Mucosa of stomach (tissue), 1 donor: ENCODE data around the gene RAB5IF.

Experiments
- H3K27me3 ChIP-seq: one replicate; pipeline ENCODE4 v1.7.0; 2013; ENCODE audit warnings: mild to moderate bottlenecking, low read length; ENCODE audit not compliant: control insufficient read depth, insufficient read depth
- H3K36me3 ChIP-seq: one replicate; pipeline ENCODE4 v1.7.0; 2013; ENCODE audit warnings: low read length; ENCODE audit not compliant: control insufficient read depth, insufficient read depth
- H3K4me1 ChIP-seq: one replicate; pipeline ENCODE4 v1.7.0; 2013; ENCODE audit warnings: mild to moderate bottlenecking, low read length; ENCODE audit not compliant: control insufficient read depth, insufficient read depth
- H3K4me3 ChIP-seq: one replicate; pipeline ENCODE4 v1.7.0; 2013; ENCODE audit warnings: low read length
- H3K9ac ChIP-seq: one replicate; pipeline ENCODE4 v1.7.0; 2013; ENCODE audit warnings: mild to moderate bottlenecking, low read length, moderate library complexity
- H3K9me3 ChIP-seq: one replicate; pipeline ENCODE4 v1.7.0; 2013; ENCODE audit warnings: mild to moderate bottlenecking, low read length, moderate library complexity; ENCODE audit not compliant: control insufficient read depth
- donor health status: Pancreatic carcinoma.

The RAB5IF gene

DNA sequence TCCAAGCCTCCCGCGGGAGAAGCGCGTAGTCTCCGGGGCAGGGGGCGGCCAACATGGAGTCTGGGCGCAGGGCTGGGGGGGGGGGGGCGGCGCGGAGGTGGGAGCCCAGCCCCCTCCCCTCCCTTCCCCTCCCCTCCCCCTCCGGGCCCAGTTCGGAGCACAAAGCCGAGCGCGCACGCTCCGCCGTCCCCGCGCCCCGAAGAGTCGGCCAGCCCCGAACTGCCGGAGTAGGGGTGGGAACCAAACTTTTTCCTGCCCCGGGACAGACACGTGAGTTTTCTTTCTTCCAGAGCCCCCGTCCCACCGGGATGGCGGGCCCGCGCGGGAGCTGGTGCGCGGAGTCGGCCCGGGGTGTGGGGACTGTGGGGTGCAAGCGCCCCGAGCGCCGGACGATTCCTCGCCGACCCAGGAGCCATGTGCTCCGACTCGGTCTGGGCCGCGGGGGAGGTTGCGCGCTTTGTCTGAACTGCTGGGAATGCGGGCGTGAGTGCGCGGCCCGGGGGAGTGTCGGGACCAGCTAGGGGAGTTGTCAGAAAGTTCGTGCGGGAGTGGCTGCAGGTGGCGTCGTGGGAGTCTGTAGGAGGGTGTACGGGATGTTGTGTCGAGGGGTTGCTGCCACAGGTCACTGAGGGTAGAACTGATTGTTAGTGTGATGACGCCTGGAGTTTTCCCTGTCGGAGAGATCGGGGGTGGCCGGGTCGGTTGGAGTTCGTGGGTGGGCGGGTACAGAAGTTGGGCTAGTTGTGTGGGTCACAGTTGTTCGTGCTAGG, 31.0 kb upstream of the RAB5IF start:
- Histone ChIP-seq H3K4me3 (no peak overlapping the region), H3K9me3 (no peaks in the 10 kb centered on the region), H3K36me3 (no peaks in the 10 kb centered on the region), H3K4me1 (peaks cover 15% of the 10 kb centered on the region), H3K9ac (peak overlapping the region; percentile 78), H3K27me3 (no peaks in the 10 kb centered on the region)

DNA sequence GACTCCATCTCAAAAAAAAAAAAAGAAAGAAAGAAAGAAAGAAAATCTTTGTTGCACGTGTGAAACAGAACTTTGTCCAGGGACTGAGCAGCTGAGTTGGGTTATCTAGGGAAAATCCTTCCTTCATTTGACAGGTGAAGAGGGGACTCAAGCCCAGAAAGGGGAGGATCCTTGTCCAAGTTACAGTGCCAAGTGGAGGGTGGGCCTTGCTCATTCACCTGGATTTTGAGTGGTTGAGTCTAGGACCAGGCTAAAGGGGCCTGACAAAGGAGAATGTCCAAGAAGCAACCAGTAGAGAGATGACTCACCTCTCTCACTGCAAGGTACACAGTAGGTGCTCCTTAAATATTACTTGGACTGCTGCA, 29.5 kb upstream of the RAB5IF start:
- no peak overlapping the region for H3K9ac ChIP-seq
- H3K27me3 ChIP-seq = no peaks in the 10 kb centered on the region
- H3K9me3 ChIP-seq = no peaks in the 10 kb centered on the region
- H3K4me3 ChIP-seq = no peak overlapping the region
- H3K36me3 ChIP-seq = no peaks in the 10 kb centered on the region
- peaks cover 15% of the 10 kb centered on the region for H3K4me1 ChIP-seq

GRCh38 chr20:36578356-36579041, 27.1 kb upstream of the RAB5IF start:
- H3K4me3 ChIP-seq = no peak overlapping the region
- no peaks in the 10 kb centered on the region for H3K36me3 ChIP-seq
- H3K9me3 ChIP-seq = no peaks in the 10 kb centered on the region
- no peaks in the 10 kb centered on the region for H3K27me3 ChIP-seq
- H3K9ac ChIP-seq = no peak overlapping the region
- peaks cover 15% of the 10 kb centered on the region for H3K4me1 ChIP-seq

- H3K4me1 ChIP-seq = peaks cover 12% of the 10 kb centered on the region
- no peaks in the 10 kb centered on the region for H3K9me3 ChIP-seq
- no peaks in the 10 kb centered on the region for H3K36me3 ChIP-seq
These were observed 25.5 kb upstream of the RAB5IF start for GRCh38 chr20:36579996-36580545.

DNA sequence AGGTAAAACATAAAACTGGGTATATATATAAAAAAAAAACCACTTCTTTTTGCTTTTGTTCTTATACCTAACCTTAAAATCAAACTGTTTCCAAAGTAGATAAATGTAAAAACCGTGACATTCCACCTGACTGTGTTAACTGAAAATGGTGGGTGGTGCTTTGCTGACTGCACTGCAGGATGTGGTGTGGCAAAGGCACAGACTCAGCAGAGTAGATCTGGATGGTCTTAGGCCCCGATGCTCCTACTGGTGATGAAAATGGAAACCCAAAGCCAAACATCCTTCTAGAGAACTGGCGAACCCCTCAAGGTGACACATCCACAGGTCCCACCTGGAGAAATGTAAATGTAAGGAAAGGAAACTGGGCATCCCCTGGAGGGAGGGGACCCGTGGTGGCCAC, 23.3 kb upstream of the RAB5IF start:
- Histone ChIP-seq H3K9me3 (no peaks in the 10 kb centered on the region), H3K4me3 (no peak overlapping the region), H3K9ac (no peak overlapping the region), H3K4me1 (no peaks in the 10 kb centered on the region), H3K27me3 (no peaks in the 10 kb centered on the region), H3K36me3 (no peaks in the 10 kb centered on the region)

More at GRCh38 chr20:36579996-36580545, 25.5 kb upstream of the RAB5IF start:
- Histone ChIP-seq H3K4me3 (no peak overlapping the region), H3K9ac (no peak overlapping the region), H3K27me3 (no peaks in the 10 kb centered on the region)

DNA sequence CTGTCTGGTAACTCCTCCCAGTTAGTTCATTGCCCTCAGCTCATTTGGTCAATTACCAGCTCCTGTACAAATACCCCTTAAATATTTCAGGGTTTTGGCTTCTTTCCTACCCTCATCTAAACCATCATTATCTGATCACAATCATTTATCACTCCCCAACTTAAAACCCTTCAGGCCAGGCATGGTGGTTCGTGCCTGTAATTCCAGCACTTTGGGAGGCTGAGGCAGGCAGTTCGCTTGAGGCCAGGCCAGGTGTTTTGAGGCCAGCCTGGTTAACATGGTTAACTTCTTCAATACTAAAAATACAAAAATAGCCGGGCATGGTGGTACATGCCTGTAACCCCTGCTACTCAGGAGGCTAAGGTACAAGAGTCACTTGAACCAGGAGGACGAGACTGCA, 22.8 kb upstream of the RAB5IF start:
- Histone ChIP-seq H3K4me1 (no peaks in the 10 kb centered on the region), H3K9me3 (no peaks in the 10 kb centered on the region), H3K36me3 (no peaks in the 10 kb centered on the region), H3K27me3 (no peaks in the 10 kb centered on the region), H3K9ac (no peak overlapping the region), H3K4me3 (no peak overlapping the region)

GRCh38 chr20:36584018-36584481, 21.5 kb upstream of the RAB5IF start:
- no peaks in the 10 kb centered on the region for H3K9me3 ChIP-seq
- H3K36me3 ChIP-seq = no peaks in the 10 kb centered on the region
- H3K9ac ChIP-seq = no peak overlapping the region
- no peak overlapping the region for H3K4me3 ChIP-seq
- H3K4me1 ChIP-seq = no peaks in the 10 kb centered on the region
- no peaks in the 10 kb centered on the region for H3K27me3 ChIP-seq

- H3K9me3 ChIP-seq = no peaks in the 10 kb centered on the region
- H3K27me3 ChIP-seq = no peaks in the 10 kb centered on the region
- H3K4me3 ChIP-seq = no peak overlapping the region
- H3K9ac ChIP-seq = no peak overlapping the region
- H3K4me1 ChIP-seq = no peaks in the 10 kb centered on the region
- H3K36me3 ChIP-seq = no peaks in the 10 kb centered on the region
These were observed 20.0 kb upstream of the RAB5IF start for GRCh38 chr20:36585410-36586125.

DNA sequence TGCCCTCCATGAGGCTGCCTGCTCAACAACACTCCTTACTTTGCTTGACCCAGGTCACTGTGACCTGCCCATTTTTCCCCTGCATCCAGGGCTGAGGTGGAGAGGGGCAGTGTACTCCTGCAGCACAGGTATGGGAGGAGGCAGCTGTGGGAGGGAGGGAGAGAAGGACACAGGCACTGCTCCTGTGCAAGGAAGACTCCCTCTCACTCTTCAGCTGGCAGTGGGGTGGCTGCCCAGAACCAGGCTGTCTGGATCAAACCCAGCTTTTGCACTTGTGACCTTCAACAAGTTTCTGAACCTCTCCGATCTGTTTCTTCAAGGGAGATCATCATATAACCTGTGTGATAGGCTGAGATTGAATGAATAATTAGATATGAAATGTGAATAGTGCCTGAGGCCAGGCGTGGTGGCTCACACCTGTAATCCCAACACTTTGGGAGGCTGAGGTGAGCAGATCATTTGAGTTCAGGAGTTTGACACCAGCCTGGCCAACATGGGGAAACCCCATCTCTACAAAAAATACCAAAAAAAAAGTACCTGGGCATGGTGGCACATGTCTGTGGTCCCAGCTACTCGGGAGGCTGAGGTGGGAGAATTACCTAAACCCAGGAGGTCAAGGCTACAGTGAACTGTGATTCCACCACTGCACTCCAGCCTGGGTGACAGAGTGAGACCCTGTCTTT, 18.1 kb upstream of the RAB5IF start:
- no peak overlapping the region for H3K9ac ChIP-seq
- no peaks in the 10 kb centered on the region for H3K36me3 ChIP-seq
- no peaks in the 10 kb centered on the region for H3K27me3 ChIP-seq
- H3K9me3 ChIP-seq = no peaks in the 10 kb centered on the region
- no peaks in the 10 kb centered on the region for H3K4me1 ChIP-seq
- H3K4me3 ChIP-seq = no peak overlapping the region

DNA sequence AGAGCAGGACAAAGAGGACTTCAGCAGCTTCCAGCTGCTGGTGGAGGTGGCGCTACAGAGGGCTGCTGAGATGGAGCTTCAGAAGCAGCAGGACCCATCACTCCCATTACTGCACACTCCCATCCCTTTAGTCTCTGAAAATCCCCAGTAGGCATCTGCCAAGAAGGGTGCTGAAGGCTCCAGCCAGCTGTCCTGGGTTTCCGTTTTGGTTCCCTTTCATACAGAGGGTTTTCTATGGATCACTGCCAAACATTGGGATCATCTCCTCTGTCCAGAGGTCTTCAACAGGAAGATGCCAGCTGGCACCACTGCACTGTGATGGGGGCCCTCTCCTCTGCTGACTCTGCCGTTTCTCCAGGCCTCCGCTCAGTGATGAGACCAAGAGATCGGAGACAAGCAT, 14.3 kb upstream of the RAB5IF start:
- H3K4me1 ChIP-seq = no peaks in the 10 kb centered on the region
- H3K4me3 ChIP-seq = no peak overlapping the region
- H3K9me3 ChIP-seq = no peaks in the 10 kb centered on the region
- no peak overlapping the region for H3K9ac ChIP-seq
- H3K27me3 ChIP-seq = no peaks in the 10 kb centered on the region
- H3K36me3 ChIP-seq = no peaks in the 10 kb centered on the region

GRCh38 chr20:36591854-36592641, 13.5 kb upstream of the RAB5IF start:
- Histone ChIP-seq H3K4me1 (no peaks in the 10 kb centered on the region), H3K27me3 (no peaks in the 10 kb centered on the region), H3K4me3 (no peak overlapping the region), H3K36me3 (no peaks in the 10 kb centered on the region), H3K9ac (no peak overlapping the region), H3K9me3 (no peaks in the 10 kb centered on the region)
